GM23248 (cell line): ENCODE measurements around the gene RASA3. TPM values are rescaled to one million over a fixed set of nuclear protein-coding genes. Genes with fewer than 3 reads are reported as not detected.

Experiments used
- DNase-seq: peaks from one replicate; pipeline ENCODE4 v3.0.0-alpha.2; 2015
- H2AFZ ChIP-seq: fragments of 200-600 bp; sonication (generic); 2 replicates; pipeline ENCODE4 v1.6.1; 2016; ENCODE audit warnings: antibody characterized with exemption
- H3F3A ChIP-seq: fragments of 200-600 bp; sonication (generic); 2 replicates; pipeline ENCODE4 v1.6.1; 2016; ENCODE audit warnings: mild to moderate bottlenecking, antibody characterized with exemption, mixed run types; ENCODE audit not compliant: insufficient read depth
- H3K27ac ChIP-seq: fragments of 200-600 bp; sonication (generic); 2 replicates; pipeline ENCODE4 v1.5.1; 2016; ENCODE audit warnings: mild to moderate bottlenecking
- H3K27me3 ChIP-seq: fragments of 200-600 bp; sonication (generic); replicated peaks from 2 replicates; pipeline ENCODE4 v1.6.1; 2016; ENCODE audit warnings: mild to moderate bottlenecking; ENCODE audit not compliant: insufficient read depth
- H3K36me3 ChIP-seq: fragments of 200-600 bp; sonication (generic); 2 replicates; pipeline ENCODE4 v1.6.1; 2016; ENCODE audit warnings: low read depth, mild to moderate bottlenecking
- H3K4me1 ChIP-seq: fragments of 200-600 bp; sonication (generic); 2 replicates; pipeline ENCODE4 v1.6.1; 2016; ENCODE audit warnings: mild to moderate bottlenecking; ENCODE audit not compliant: insufficient read depth
- H3K4me2 ChIP-seq: fragments of 200-600 bp; sonication (generic); one replicate; pipeline ENCODE4 v1.6.1; 2016; ENCODE audit warnings: mild to moderate bottlenecking; ENCODE audit not compliant: unreplicated experiment
- H3K4me3 ChIP-seq: fragments of 200-600 bp; sonication (generic); 2 replicates; pipeline ENCODE4 v1.5.1; 2016; ENCODE audit warnings: mild to moderate bottlenecking
- H3K79me2 ChIP-seq: fragments of 200-600 bp; sonication (generic); 2 replicates; pipeline ENCODE4 v1.6.1; 2016; ENCODE audit warnings: mild to moderate bottlenecking; ENCODE audit not compliant: insufficient read depth
- H3K9ac ChIP-seq: fragments of 200-600 bp; sonication (generic); 2 replicates; pipeline ENCODE4 v1.6.1; 2016; ENCODE audit warnings: mild to moderate bottlenecking
- H3K9me2 ChIP-seq: fragments of 200-600 bp; sonication (generic); 2 replicates; pipeline ENCODE4 v1.6.1; 2016; ENCODE audit warnings: mixed run types, mild to moderate bottlenecking, moderate library complexity; ENCODE audit not compliant: insufficient read depth
- H3K9me3 ChIP-seq: fragments of 200-600 bp; sonication (generic); one replicate; pipeline ENCODE4 v1.6.1; 2017; ENCODE audit warnings: low read depth
- H4K20me1 ChIP-seq: fragments of 200-600 bp; sonication (generic); 2 replicates; pipeline ENCODE4 v1.6.0; 2016; ENCODE audit not compliant: insufficient read depth
- EZH2 ChIP-seq: fragments of 200-600 bp; sonication (generic); IDR thresholded peaks from 2 replicates; pipeline ENCODE4 v1.6.1; 2018; ENCODE audit warnings: antibody characterized with exemption, mild to moderate bottlenecking; ENCODE audit not compliant: insufficient read depth, poor library complexity, severe bottlenecking
- EZH2phosphoT487 ChIP-seq: fragments of 200-600 bp; sonication (generic); IDR thresholded peaks from 2 replicates; pipeline ENCODE4 v1.6.1; 2018; ENCODE audit warnings: antibody characterized with exemption, moderate library complexity, mild to moderate bottlenecking, low read depth; ENCODE audit not compliant: insufficient read depth
- WGBS, 2 experiments: methylation state at CpG; one replicate each; pipeline ENCODE4 v1.1.6; 2015 to 2017; ENCODE audit warnings: low lambda C conversion rate in 2 of 2, low coverage in 1 of 2; ENCODE audit errors: missing lambda C conversion rate in 2 of 2; 5-methylcytosine and 5-hydroxymethylcytosine counted together
- in situ Hi-C: fragments of 300-500 bp; cut with MboI; formaldehyde crosslinking; loops from 2 replicates; pipeline ENCODE4 v1.15.0; 2020
- polyA plus RNA-seq: library from polyadenylated mRNA; unstranded; fragments of >200 nt; fragmentation: Nextera tagmentation; extraction: Ambion mirVana; gene quantifications from 2 replicates; pipeline ENCODE4 v1.2.1, GENCODE V29; 2016
- total RNA-seq: library from RNA; depleted of rRNA; stranded (reverse); fragments of >200 nt; shearing (Covaris generic); gene quantifications from 2 replicates; pipeline ENCODE4 v1.2.3, GENCODE V29; 2014

RASA3 gene
- total and polyA plus RNA-seq, 2 experiments from 2014 or later: 34.3 to 36.7 TPM

- Histone ChIP-seq H3K79me2 (no peaks in the 10 kb centered on the region), H4K20me1 (no peaks in the 10 kb centered on the region), H3K27me3 (no peaks in the 10 kb centered on the region), H3F3A (peaks cover 9% of the 10 kb centered on the region; the same call in 1 of the 2 replicates), H3K4me1 (no peaks in the 10 kb centered on the region), H3K9me3 (no peaks in the 10 kb centered on the region), H3K27ac (no peak overlapping the region), H3K4me2 (no peak overlapping the region), H3K36me3 (peaks cover 22% of the 10 kb centered on the region; the same call in 1 of the 2 replicates), H2AFZ (no peak overlapping the region), H3K9me2 (no peaks in the 10 kb centered on the region), H3K4me3 (no peak overlapping the region), H3K9ac (no peak overlapping the region)
- in situ Hi-C loops: no loop called here
- 97% methylated on average over 21 of the region's 21 CpGs for WGBS, 2 experiments
- DNase-seq: no peak
- TF ChIP-seq EZH2 (no peak), EZH2phosphoT487 (no peak)
Measured at GRCh38 chr13:113992276-113993005, 140.0 kb downstream of the RASA3 start.

GRCh38 chr13:113991676-113992179 lies 140.7 kb downstream of the RASA3 start:
- Histone ChIP-seq H3K27ac (no peak overlapping the region), H3K9ac (no peak overlapping the region), H3K4me1 (no peaks in the 10 kb centered on the region), H4K20me1 (no peaks in the 10 kb centered on the region), H3F3A (peaks cover 9% of the 10 kb centered on the region; the same call in 1 of the 2 replicates), H2AFZ (no peak overlapping the region), H3K9me3 (no peaks in the 10 kb centered on the region), H3K79me2 (no peaks in the 10 kb centered on the region), H3K36me3 (peaks cover 22% of the 10 kb centered on the region; the same call in 1 of the 2 replicates), H3K9me2 (no peaks in the 10 kb centered on the region), H3K4me2 (no peak overlapping the region), H3K4me3 (no peak overlapping the region), H3K27me3 (no peaks in the 10 kb centered on the region)
- DNase-seq: no peak
- TF ChIP-seq EZH2: no peak
- TF ChIP-seq EZH2phosphoT487: no peak
- in situ Hi-C loops: no loop called here
- 92% methylated on average over 11 of the region's 11 CpGs for WGBS, 2 experiments

- Histone ChIP-seq H3F3A (peaks cover 9% of the 10 kb centered on the region; the same call in 1 of the 2 replicates), H2AFZ (no peak overlapping the region), H3K4me3 (no peak overlapping the region), H3K79me2 (no peaks in the 10 kb centered on the region), H3K9me2 (no peaks in the 10 kb centered on the region), H3K9me3 (no peaks in the 10 kb centered on the region), H3K9ac (no peak overlapping the region), H3K27me3 (no peaks in the 10 kb centered on the region), H3K4me1 (no peaks in the 10 kb centered on the region), H3K36me3 (peaks cover 22% of the 10 kb centered on the region; the same call in 1 of the 2 replicates), H3K4me2 (no peak overlapping the region), H3K27ac (no peak overlapping the region), H4K20me1 (no peaks in the 10 kb centered on the region)
- TF ChIP-seq EZH2: no peak
- TF ChIP-seq EZH2phosphoT487: no peak
- WGBS, 2 experiments: 73 to 75% methylated on average over 8 to 10 of the region's 10 CpGs
- no peak for DNase-seq
- in situ Hi-C loops: no loop called here
Measured at GRCh38 chr13:113991191-113991669, 141.2 kb downstream of the RASA3 start.

GRCh38 chr13:113990321-113990837 lies 142.0 kb downstream of the RASA3 start:
- 96 to 97% methylated on average over 9 of the region's 9 CpGs for WGBS, 2 experiments
- no peaks in the 10 kb centered on the region for H3K9me3 ChIP-seq
- H3F3A ChIP-seq: peaks cover 9% of the 10 kb centered on the region; the same call in 1 of the 2 replicates
- H3K27me3 ChIP-seq: no peaks in the 10 kb centered on the region
- TF ChIP-seq EZH2phosphoT487 (no peak), EZH2 (no peak)
- H3K79me2 ChIP-seq: no peaks in the 10 kb centered on the region
- no peak for DNase-seq
- no peak overlapping the region for H3K4me2 ChIP-seq
- H3K4me3 ChIP-seq: no peak overlapping the region
- peaks cover 22% of the 10 kb centered on the region; the same call in 1 of the 2 replicates for H3K36me3 ChIP-seq
- in situ Hi-C loops: no loop called here
- no peaks in the 10 kb centered on the region for H3K4me1 ChIP-seq
- no peaks in the 10 kb centered on the region for H3K9me2 ChIP-seq
- H2AFZ ChIP-seq: no peak overlapping the region
- H4K20me1 ChIP-seq: no peaks in the 10 kb centered on the region
- no peak overlapping the region for H3K27ac ChIP-seq
- H3K9ac ChIP-seq: no peak overlapping the region
